Measurements from ENCODE around the gene TUBA3C.

Gene TUBA3C

DNA sequence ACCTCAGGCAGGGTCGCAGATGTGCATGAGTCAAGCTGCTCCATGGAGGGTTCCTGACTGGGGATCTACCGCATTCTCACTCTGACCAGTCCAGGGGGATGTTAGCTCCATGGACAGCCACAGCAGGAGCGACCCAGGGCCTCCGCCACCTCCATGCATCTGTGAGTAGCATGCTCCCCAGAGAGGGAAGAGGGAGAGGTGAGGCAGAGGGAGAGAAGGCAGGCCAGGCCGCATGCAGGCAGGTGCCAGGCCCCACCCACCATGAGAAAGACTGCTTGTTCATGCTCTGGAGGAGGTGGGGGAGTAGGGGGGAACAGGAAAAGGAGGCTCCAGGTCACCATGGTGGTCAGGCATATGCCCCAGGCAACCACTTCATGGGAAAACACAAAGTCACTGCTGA lies 20.3 kb downstream of the TUBA3C start:
- DNase-seq (ENCODE audit: low spot score): no peak

DNA sequence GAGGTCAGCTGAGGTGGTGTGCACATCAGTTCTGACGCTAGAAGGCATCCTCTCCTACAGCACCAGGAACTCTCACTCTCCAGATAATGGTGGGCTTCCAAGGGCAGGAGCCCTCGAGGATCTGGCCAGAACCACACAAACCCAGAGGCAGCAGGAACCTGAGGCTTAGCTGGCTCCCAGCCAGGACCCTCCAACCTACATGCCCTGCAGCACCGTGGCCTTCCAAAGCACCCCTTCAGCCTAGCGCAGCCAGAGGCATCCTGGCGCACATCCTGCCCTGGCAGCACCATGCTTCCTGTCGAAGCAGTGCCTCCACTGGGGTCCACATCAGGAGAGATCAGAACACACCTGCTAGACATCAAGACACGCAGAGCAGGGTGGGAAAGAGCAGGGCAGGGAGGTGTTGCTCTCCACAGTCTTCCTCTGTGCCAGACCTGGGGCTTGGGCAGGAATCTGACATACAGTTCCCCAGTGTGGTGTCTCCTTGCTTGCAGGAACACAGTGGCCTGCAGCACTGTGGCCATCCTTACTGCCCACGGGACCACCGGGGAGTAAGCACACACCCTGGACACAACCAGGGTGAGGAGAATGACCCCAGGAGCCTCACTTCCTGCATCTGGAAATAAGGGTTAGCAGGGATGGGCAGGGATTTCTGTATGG lies 21.7 kb downstream of the TUBA3C start:
- no peak for DNase-seq (ENCODE audit: low spot score)

DNA sequence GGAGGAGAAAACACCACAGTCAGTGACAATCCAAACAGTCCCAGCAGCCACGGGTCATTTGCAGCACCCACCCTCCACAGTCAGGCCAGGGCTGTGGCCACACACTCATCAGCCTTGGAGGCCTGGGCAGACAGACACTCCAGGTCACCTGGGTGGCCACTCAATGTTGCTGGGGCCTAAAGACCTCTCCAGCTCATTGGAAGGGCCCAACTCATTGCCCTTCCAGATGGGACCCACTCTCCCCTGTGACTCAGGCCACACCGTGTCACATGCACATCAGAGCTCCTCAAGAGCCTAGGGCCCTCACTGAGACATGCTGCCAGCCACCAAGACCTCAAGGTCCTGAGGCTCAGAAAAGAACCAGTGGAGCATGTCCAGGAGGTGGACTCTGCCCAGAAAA lies 22.4 kb downstream of the TUBA3C start:
- no peak for DNase-seq (ENCODE audit: low spot score)

DNA sequence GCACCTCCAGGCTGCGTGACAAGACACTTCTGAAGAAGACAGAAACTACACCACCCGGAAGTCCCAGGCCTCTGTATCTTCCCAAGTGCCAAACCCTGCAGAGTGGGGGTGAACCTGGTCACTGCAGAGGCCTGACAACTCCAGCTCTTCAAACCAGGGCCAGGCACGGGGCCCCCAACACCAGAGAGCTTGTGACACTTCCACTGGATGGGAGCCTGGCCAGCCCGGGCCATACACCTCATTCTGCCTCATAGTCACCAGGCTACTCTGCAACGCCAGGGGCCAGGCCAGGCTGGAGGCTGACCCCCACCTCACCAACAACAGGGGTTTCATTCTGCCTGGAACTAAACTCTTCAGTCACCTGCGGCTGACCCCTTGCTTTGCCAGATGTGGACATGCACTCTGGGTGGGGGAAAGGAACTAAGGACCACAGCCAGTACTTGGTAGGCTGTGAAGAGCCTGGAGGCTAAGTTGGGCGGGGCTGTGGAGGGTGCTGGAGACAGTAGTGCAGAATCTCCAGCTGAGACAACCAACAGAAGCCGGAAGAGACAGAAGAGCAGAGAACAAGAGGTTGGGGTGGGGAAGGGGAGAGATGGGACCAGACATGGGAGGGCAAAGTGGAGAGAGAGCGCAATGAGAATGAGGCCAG lies 23.0 kb downstream of the TUBA3C start:
- DNase-seq (ENCODE audit: low spot score): no peak

DNA sequence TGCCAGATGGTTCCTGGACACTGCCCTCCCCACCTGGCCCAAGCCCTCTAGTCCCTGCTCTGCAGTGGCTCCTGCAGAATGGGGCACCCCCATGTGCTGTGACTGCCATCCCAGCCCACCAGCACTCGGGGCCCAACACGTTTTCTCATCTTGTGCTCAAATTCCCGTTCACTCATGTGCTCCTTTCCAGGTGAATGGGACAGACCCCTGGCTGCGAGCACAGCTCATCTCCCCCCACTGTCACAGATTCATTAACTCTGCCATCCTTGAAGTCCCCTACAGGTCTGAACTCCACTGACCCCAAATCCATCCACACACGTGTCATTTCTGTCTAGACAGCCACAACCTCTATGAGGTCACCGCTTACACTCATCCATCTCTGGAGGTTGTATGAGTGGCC lies 23.6 kb downstream of the TUBA3C start:
- no peak for DNase-seq (ENCODE audit: low spot score)

DNA sequence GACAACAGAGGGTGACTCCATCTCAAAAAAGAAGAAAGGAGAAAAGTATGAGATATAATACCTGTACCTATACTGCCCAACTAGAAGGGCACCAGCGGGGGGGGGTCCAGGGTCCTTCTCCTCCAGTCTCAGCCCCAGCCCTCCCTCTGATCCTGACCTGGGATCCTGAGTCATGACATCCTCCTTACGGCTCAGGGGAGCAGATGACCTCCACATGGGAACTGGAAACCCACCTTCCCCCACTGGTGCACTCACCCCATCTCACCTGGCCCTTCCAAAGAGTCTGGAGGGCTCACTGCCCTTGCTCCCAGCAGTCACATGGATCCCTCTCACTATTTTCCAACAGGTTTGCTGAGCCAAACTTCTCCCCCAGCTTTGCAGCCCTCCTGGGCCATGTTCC lies 24.2 kb downstream of the TUBA3C start:
- DNase-seq (ENCODE audit: low spot score): no peak

DNA sequence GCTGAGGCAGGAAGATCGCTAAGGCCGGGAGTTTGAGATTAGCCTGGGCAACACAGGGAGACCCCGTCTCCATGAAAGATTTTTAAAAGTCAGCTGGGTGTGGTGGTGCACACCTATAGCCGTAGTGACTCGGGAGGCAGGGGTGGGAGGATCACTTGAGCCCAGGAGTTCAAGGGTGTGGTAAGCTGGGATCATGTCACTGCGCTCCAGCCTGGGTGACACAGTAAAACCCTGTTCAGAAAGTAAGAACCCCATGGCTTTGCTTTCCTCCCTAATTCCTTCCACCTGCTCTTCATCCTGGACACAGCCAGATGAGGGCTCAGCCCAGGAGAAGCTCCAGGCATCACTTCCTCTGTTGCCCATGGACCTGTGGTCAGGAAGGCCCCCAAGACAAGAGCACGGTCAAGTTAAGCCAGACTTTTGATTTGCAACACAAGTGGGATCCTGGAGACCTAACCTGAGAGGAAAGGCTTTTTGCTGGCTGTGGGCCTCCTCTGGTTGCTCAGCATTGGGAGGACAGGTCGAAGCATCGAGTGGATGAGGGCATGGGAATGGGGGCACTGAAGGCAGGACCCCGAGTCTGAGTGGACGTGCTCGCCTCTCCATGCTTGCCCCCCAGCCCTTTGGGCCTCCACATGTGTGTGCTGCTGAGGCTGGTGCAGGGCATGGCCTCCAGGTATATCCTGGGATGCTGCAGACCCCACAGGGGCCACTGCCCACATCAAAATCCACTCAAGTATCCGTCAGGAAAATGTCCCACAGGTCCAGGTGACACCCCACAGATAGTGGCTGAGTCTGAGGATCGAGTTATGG lies 25.4 kb downstream of the TUBA3C start:
- DNase-seq (ENCODE audit: low spot score): no peak

DNA sequence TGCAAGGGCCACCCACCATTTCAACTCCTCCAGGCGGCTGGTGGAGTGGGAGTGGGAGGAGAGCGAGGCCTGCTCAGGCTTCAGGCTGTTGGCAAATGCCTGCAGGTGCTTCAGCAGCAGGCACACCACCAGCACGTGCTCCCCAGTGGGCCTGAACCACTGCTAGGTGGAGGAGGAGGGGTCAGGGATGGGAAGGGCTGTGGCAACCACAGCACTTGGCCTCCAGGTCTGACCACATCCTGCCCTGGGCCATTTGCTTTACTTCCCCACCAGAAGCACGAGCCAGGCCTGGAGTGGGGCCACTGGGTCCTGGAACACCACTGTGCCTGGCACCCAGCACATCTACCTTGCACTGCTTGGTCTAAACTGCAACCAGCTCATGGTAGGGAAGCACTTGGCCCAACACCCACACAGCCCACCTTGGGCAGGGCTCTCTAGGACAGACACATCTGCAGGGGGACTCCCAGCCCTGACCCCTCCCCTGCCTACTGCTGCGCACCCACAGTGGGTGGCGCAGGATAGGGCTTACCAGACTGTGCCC lies 26.2 kb downstream of the TUBA3C start:
- no peak for DNase-seq (ENCODE audit: low spot score)

DNA sequence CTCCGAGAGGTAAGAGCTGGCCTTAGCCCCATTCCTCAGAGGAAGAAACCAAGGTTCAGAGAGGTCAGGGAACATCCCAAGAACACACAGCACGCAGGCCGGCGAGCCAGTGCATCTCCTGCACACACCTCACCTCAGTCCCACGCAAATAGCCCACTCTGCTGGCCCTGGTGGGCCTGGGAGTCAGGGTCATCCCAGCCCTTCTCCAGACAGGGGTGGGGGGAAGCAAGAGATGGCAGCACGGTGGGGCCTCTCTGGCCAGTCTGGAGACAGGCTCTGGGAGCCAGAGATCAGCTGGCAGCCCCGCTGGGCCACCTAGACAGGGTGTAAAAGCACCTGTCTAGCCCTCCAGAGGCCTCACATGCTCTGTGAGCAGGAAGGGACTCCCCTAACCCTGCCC lies 26.8 kb downstream of the TUBA3C start:
- no peak for DNase-seq (ENCODE audit: low spot score)

DNA sequence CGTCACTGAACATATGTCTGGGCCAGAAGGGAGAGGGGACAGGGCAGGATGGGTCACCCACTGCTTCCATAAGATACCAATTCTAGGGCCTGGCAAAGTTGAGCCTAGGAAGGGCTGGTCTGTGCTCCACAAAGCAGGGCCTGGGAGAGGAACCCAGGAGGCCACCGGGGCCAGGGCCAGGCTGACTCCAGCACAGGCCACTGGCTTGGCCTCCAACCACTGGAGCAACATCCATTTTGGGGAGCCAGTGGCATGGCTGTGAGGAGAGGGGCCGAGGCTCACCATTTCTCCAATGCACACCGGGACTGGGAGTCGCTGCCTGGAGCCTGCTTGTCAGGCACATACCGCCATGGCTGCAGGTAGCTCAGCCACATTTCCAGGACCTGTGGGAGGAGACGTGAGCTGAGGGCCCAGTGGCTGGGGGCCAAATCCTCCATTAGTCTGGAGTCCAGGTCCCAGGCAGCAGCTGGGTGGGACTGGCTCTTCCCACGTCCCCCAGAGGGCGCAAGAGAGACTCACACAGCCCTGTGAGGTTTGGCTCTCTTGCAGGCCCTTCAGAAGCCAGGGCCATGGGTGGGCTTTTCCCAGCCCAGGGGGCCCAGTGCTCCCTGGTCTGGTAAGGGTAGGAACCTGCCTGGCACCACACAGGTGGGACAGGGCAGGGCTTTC lies 27.7 kb downstream of the TUBA3C start:
- DNase-seq (ENCODE audit: low spot score): no peak

DNA sequence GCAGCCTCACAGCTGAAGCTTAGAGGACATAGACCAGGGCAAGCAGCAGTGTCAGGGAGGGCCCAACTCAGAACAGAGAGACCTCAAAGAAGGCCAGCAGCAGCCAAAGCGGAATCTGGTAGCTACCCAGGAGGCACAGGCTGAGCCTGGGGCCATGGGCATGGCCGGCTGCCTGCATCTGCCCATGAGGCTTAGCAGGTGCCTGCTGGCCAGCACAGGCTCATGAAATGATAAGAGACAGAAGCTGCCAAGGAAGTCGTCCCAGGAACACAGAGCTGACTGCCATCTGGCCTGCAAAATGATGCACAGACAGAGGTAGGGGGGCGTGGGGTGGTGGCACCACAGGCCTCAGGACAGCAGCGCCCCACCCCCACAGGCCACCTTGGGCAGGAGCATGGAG lies 29.2 kb downstream of the TUBA3C start:
- DNase-seq (ENCODE audit: low spot score): no peak

DNA sequence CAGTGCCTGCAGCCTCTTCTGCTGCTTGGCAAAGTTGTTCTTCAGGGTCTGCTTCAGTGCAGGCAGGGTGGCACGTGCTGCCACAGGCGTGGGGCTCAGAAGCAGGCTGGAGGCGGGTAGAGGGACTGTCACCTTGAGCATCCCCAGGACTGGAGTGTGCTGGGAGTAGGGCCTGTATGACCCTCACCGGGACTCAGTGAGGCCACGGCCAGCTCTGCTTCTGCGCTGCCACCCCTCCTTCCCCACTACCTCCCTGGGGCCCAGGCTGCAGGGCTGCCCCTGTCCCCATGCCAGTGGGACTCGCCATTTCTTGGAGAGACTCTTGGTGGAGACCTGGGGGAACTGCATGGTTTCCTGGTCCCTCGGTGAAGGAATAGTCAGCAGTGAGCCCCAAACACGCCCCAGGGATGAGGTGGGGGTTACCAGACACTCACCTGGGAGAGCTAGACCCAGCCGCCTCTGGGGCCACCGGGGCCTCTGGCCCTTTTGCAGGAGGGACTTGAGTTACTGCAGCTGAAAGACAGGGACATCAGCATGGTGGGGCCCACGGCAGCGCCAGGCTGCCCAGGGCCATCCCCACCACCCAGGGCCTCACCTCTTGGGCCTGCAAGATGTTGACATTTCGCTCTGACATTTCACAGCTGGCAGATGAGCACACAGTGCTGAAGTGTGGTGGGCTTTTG lies 29.9 kb downstream of the TUBA3C start:
- no peak for DNase-seq (ENCODE audit: low spot score)

DNA sequence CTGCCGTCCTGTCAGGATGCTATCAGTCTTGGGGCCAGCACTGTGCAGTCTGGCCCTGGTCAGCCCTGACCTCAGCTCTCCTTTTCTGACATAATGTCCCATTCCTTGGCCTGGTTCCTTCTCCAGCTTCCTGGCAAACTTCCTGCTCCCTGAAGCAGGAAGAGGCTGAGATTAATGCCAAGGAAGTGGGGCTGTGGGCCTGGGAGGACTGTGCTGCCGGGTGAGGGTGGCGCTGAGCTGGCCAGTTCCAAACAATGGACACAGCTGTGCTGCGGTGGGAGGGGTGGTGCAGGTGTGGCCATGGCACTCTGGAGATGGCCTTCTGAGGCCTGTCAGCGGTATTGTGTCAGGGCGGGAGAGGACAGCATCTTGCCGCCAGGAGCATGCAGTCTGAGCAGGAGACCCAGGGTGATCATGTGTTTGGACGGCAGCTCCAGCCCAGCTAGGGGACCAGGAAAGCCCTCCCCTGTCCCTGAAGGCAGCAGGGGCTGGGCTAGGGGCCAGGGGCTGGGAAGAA lies 30.9 kb downstream of the TUBA3C start:
- no peak for DNase-seq (ENCODE audit: low spot score)

DNA sequence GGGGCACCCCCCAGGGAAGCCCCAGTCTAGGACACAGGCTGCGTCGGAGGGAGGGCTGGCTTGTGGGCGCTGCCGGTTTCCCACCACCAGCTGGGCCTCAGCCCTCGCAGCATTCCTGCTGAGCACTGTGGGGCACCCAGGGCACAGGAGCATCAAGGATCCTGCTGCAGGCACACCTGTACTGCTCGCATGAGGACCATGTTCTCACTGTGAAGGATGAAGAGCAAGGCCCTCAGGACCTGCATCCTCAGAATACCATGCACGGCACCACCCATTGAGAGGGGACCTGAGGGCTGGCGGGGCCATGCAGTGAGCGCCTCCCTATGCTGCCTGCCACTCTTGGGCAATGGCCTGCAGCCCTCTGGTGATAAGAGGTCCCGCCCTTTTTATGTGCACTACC lies 31.4 kb downstream of the TUBA3C start:
- no peak for DNase-seq (ENCODE audit: low spot score)

DNA sequence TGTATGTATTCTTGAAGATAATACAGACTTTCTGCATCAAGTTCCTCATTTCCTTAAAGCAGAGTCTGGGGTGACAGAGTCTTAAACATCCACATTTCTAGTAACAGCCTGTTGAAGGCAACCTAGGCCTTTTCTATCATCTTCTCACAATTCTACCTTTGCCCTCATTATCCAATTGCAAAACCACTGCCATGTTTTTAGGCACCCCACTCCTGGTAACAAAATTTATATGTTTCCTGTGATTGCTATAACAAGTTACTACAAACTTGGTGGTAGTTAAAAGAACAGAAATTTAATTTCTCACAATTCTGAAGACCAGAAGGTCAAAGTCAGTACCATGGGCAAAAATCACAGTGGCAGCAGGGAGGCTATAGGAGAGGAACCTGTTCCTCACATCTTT lies 33.1 kb downstream of the TUBA3C start:
- DNase-seq (ENCODE audit: low spot score): no peak

Measured in CD4-positive, alpha-beta T cell treated with Interleukin-2 at 100 ng/mL for 4 hours (primary cell).